ENCODE measurements around the gene MYO3A.

GRCh38 chr10:26198119-26198518, 264.1 kb downstream of the MYO3A start:
- no peak for TF ChIP-seq CTCF (conservative IDR thresholded peaks at IDR 0.05)
- TF ChIP-seq ZFX (IDR thresholded peaks at IDR 0.05): no peak
